ENCODE results near the gene REPS2.
"Not testable (repeated sequence)": the region's sequence is repeated elsewhere in the genome, so short reads cannot be mapped to it uniquely, and the experiment has no call there.

Gene REPS2

GRCh38 chrX:16964976-16965375, 18.5 kb downstream of the REPS2 start:
- not testable (repeated sequence) for DNase-seq

- no peak for DNase-seq
Observed at GRCh38 chrX:16966752-16967448, 20.4 kb downstream of the REPS2 start.

- not testable (repeated sequence) for DNase-seq
Observed at GRCh38 chrX:16968753-16969152, 22.3 kb downstream of the REPS2 start.

GRCh38 chrX:16970977-16971376, 24.5 kb downstream of the REPS2 start:
- DNase-seq, result no peak

GRCh38 chrX:16971694-16972093, 25.2 kb downstream of the REPS2 start:
- no peak for DNase-seq

- DNase-seq, result no peak
Observed at GRCh38 chrX:16975233-16975632, 28.8 kb downstream of the REPS2 start.

GRCh38 chrX:16977771-16978170, 31.3 kb downstream of the REPS2 start:
- DNase-seq, result no peak

GRCh38 chrX:16978193-16978984, 31.9 kb downstream of the REPS2 start:
- DNase-seq, result no peak

GRCh38 chrX:16979226-16979625, 32.8 kb downstream of the REPS2 start:
- DNase-seq, result no peak

GRCh38 chrX:16981209-16981608, 34.8 kb downstream of the REPS2 start:
- no peak for DNase-seq

- DNase-seq, result no peak
Observed at GRCh38 chrX:16981980-16982379, 35.5 kb downstream of the REPS2 start.

GRCh38 chrX:16983051-16983450, 36.6 kb downstream of the REPS2 start:
- no peak for DNase-seq

GRCh38 chrX:16985286-16985685, 38.8 kb downstream of the REPS2 start:
- DNase-seq, result no peak

- no peak for DNase-seq
Observed at GRCh38 chrX:16986169-16986568, 39.7 kb downstream of the REPS2 start.

GRCh38 chrX:16989750-16990149, 43.3 kb downstream of the REPS2 start:
- DNase-seq, result no peak

- no peak for DNase-seq
Observed at GRCh38 chrX:16990839-16991238, 44.4 kb downstream of the REPS2 start.

GRCh38 chrX:16992445-16992844, 46.0 kb downstream of the REPS2 start:
- no peak for DNase-seq

- no peak for DNase-seq
Observed at GRCh38 chrX:16992951-16993350, 46.5 kb downstream of the REPS2 start.

- no peak for DNase-seq
Observed at GRCh38 chrX:16993791-16994318, 47.4 kb downstream of the REPS2 start.

- DNase-seq, result no peak
Observed at GRCh38 chrX:16994736-16995135, 48.3 kb downstream of the REPS2 start.

- DNase-seq, result no peak
Observed at GRCh38 chrX:16997313-16997712, 50.9 kb downstream of the REPS2 start.

- DNase-seq, result no peak
Observed at GRCh38 chrX:16999275-16999674, 52.8 kb downstream of the REPS2 start.

GRCh38 chrX:17000751-17001150, 54.3 kb downstream of the REPS2 start:
- DNase-seq, result no peak

- DNase-seq, result no peak
Observed at GRCh38 chrX:17005712-17006368, 59.4 kb downstream of the REPS2 start.

Data from NCI-H510A (cell line).